Nephron (organoid): Measurements from ENCODE around the gene ANKRD53.

Experiments
- H3K27ac Mint-ChIP-seq, 3 experiments: 2 replicates each; pipeline ENCODE4 v1.8.0; 2020; ENCODE audit warnings: mixed read lengths in 3 of 3, mild to moderate bottlenecking in 2 of 3, moderate library complexity in 1 of 3
- H3K27me3 Mint-ChIP-seq: 2 replicates; pipeline ENCODE4 v1.8.0; 2021; ENCODE audit warnings: low read depth, mild to moderate bottlenecking, moderate library complexity, mixed read lengths
- H3K36me3 Mint-ChIP-seq: 2 replicates; pipeline ENCODE4 v1.8.0; 2020; ENCODE audit warnings: low read depth, mixed read lengths
- H3K4me1 Mint-ChIP-seq: 2 replicates; pipeline ENCODE4 v1.8.0; 2020; ENCODE audit warnings: mixed read lengths
- H3K4me3 Mint-ChIP-seq, 3 experiments: 2 replicates each; pipeline ENCODE4 v1.8.0; 2020; ENCODE audit warnings: mild to moderate bottlenecking in 3 of 3, mixed read lengths in 3 of 3, moderate library complexity in 2 of 3
- H3K9me3 Mint-ChIP-seq: 2 replicates; pipeline ENCODE4 v1.8.0; 2020; ENCODE audit warnings: mixed read lengths
- CTCF ChIP-seq, 3 experiments: fragments of 200-600 bp; sonication (generic); IDR thresholded peaks; one replicate each; pipeline ENCODE4 v1.5.0; 2021; ENCODE audit warnings: antibody characterized with exemption in 3 of 3; ENCODE audit not compliant: unreplicated experiment in 3 of 3

ANKRD53 gene

GRCh38 chr2:70948337-70949003 is 30.0 kb upstream of the ANKRD53 start:
- Mint-ChIP-seq H3K27ac (no peak overlapping the region), H3K9me3 (no peaks in the 10 kb centered on the region), H3K4me1 (no peaks in the 10 kb centered on the region), H3K27me3 (peaks cover 88% of the 10 kb centered on the region), H3K36me3 (no peaks in the 10 kb centered on the region), H3K4me3 (peak overlapping the region; percentile 61 to 69 (median 67))
- peak; percentile 93 for TF ChIP-seq CTCF (IDR thresholded peaks at IDR 0.05; ENCODE audit: unreplicated experiment in 3 of 3)

GRCh38 chr2:70949086-70949485 is 29.3 kb upstream of the ANKRD53 start:
- H3K4me3 Mint-ChIP-seq: no peak overlapping the region
- H3K27me3 Mint-ChIP-seq: peaks cover 88% of the 10 kb centered on the region
- no peak overlapping the region for H3K27ac Mint-ChIP-seq
- TF ChIP-seq CTCF (IDR thresholded peaks at IDR 0.05; ENCODE audit: unreplicated experiment in 3 of 3): no peak
- no peaks in the 10 kb centered on the region for H3K4me1 Mint-ChIP-seq
- H3K36me3 Mint-ChIP-seq: no peaks in the 10 kb centered on the region
- H3K9me3 Mint-ChIP-seq: no peaks in the 10 kb centered on the region

GRCh38 chr2:70954886-70955285 is 23.5 kb upstream of the ANKRD53 start:
- peaks cover 75% of the 10 kb centered on the region for H3K27me3 Mint-ChIP-seq
- H3K9me3 Mint-ChIP-seq: no peaks in the 10 kb centered on the region
- no peak overlapping the region for H3K4me3 Mint-ChIP-seq
- no peak for TF ChIP-seq CTCF (IDR thresholded peaks at IDR 0.05; ENCODE audit: unreplicated experiment in 3 of 3)
- no peak overlapping the region for H3K27ac Mint-ChIP-seq
- H3K36me3 Mint-ChIP-seq: no peaks in the 10 kb centered on the region
- H3K4me1 Mint-ChIP-seq: no peaks in the 10 kb centered on the region

GRCh38 chr2:70956141-70956540 is 22.3 kb upstream of the ANKRD53 start:
- no peaks in the 10 kb centered on the region for H3K9me3 Mint-ChIP-seq
- TF ChIP-seq CTCF (IDR thresholded peaks at IDR 0.05; ENCODE audit: unreplicated experiment in 3 of 3): no peak
- H3K27me3 Mint-ChIP-seq: peaks cover 74% of the 10 kb centered on the region
- no peak overlapping the region for H3K4me3 Mint-ChIP-seq
- no peaks in the 10 kb centered on the region for H3K36me3 Mint-ChIP-seq
- H3K4me1 Mint-ChIP-seq: no peaks in the 10 kb centered on the region
- H3K27ac Mint-ChIP-seq: no peak overlapping the region

GRCh38 chr2:70957798-70958197 is 20.6 kb upstream of the ANKRD53 start:
- TF ChIP-seq CTCF (IDR thresholded peaks at IDR 0.05; ENCODE audit: unreplicated experiment in 3 of 3): no peak
- Mint-ChIP-seq H3K4me3 (no peak overlapping the region), H3K9me3 (no peaks in the 10 kb centered on the region), H3K27me3 (peaks cover 72% of the 10 kb centered on the region), H3K27ac (no peak overlapping the region), H3K4me1 (no peaks in the 10 kb centered on the region), H3K36me3 (no peaks in the 10 kb centered on the region)

GRCh38 chr2:70958759-70959158 is 19.7 kb upstream of the ANKRD53 start:
- H3K36me3 Mint-ChIP-seq: no peaks in the 10 kb centered on the region
- no peaks in the 10 kb centered on the region for H3K4me1 Mint-ChIP-seq
- H3K9me3 Mint-ChIP-seq: no peaks in the 10 kb centered on the region
- H3K27ac Mint-ChIP-seq: no peak overlapping the region
- H3K4me3 Mint-ChIP-seq: no peak overlapping the region
- peaks cover 72% of the 10 kb centered on the region for H3K27me3 Mint-ChIP-seq
- TF ChIP-seq CTCF (IDR thresholded peaks at IDR 0.05; ENCODE audit: unreplicated experiment in 3 of 3): no peak
